Effector memory CD4-positive, alpha-beta T cell (primary cell): ENCODE measurements around the gene CYB561D1.
A peak's percentile ranks its signal among the peaks of the same experiment; 100 is the strongest.

Source experiments
- DNase-seq, 3 donors: peaks; one replicate each; pipeline ENCODE4 v3.0.0-alpha.2; 2020
- H3K27ac ChIP-seq: 2 replicates; pipeline ENCODE4 v1.7.0; 2013; ENCODE audit warnings: mild to moderate bottlenecking, low read length, moderate library complexity; ENCODE audit not compliant: insufficient read depth, poor library complexity, severe bottlenecking
- H3K27me3 ChIP-seq: replicated peaks from 2 replicates; pipeline ENCODE4 v1.7.0; 2013; ENCODE audit warnings: mild to moderate bottlenecking, low read length; ENCODE audit not compliant: insufficient read depth, control insufficient read depth, poor library complexity, severe bottlenecking
- H3K36me3 ChIP-seq: 2 replicates; pipeline ENCODE4 v1.7.0; 2013; ENCODE audit warnings: mild to moderate bottlenecking, low read length, moderate library complexity; ENCODE audit not compliant: control insufficient read depth, insufficient read depth
- H3K4me1 ChIP-seq: 2 replicates; pipeline ENCODE4 v1.7.0; 2013; ENCODE audit warnings: low read length, mild to moderate bottlenecking; ENCODE audit not compliant: control insufficient read depth, insufficient read depth, poor library complexity, severe bottlenecking
- H3K4me3 ChIP-seq: 2 replicates; pipeline ENCODE4 v1.7.0; 2013; ENCODE audit warnings: low read length, low read depth, mild to moderate bottlenecking; ENCODE audit not compliant: insufficient read depth, poor library complexity, severe bottlenecking
- H3K9me3 ChIP-seq: 2 replicates; pipeline ENCODE4 v1.7.0; 2013; ENCODE audit warnings: mild to moderate bottlenecking, low read length, moderate library complexity; ENCODE audit not compliant: control insufficient read depth

CYB561D1 gene

GRCh38 chr1:109479311-109479710, 14.6 kb upstream of the CYB561D1 start:
- no peak for DNase-seq
- Histone ChIP-seq H3K9me3 (no peaks in the 10 kb centered on the region), H3K4me3 (no peak overlapping the region), H3K27me3 (peaks cover 7% of the 10 kb centered on the region), H3K27ac (no peak overlapping the region), H3K36me3 (no peaks in the 10 kb centered on the region), H3K4me1 (peaks cover 9% of the 10 kb centered on the region)

GRCh38 chr1:109479901-109480300, 14.0 kb upstream of the CYB561D1 start:
- no peaks in the 10 kb centered on the region for H3K36me3 ChIP-seq
- peaks cover 7% of the 10 kb centered on the region for H3K27me3 ChIP-seq
- peaks cover 15% of the 10 kb centered on the region for H3K4me1 ChIP-seq
- no peak for DNase-seq
- H3K4me3 ChIP-seq = no peak overlapping the region
- no peak overlapping the region for H3K27ac ChIP-seq
- no peaks in the 10 kb centered on the region for H3K9me3 ChIP-seq

- Histone ChIP-seq H3K27ac (no peak overlapping the region), H3K9me3 (no peaks in the 10 kb centered on the region), H3K27me3 (peaks cover 4% of the 10 kb centered on the region), H3K4me1 (peaks cover 17% of the 10 kb centered on the region), H3K36me3 (no peaks in the 10 kb centered on the region), H3K4me3 (no peak overlapping the region)
- DNase-seq = no peak
These were observed 12.2 kb upstream of the CYB561D1 start for GRCh38 chr1:109481646-109482045.

GRCh38 chr1:109482242-109482641, 11.7 kb upstream of the CYB561D1 start:
- Histone ChIP-seq H3K9me3 (no peaks in the 10 kb centered on the region), H3K36me3 (peaks cover 3% of the 10 kb centered on the region), H3K27me3 (peaks cover 4% of the 10 kb centered on the region), H3K4me3 (no peak overlapping the region), H3K4me1 (peaks cover 17% of the 10 kb centered on the region), H3K27ac (peak overlapping the region; percentile 62)
- no peak for DNase-seq

GRCh38 chr1:109482791-109483671, 10.9 kb upstream of the CYB561D1 start:
- Histone ChIP-seq H3K27ac (peak overlapping the region; percentile 76), H3K4me3 (peak overlapping the region; percentile 79), H3K27me3 (peaks cover 3% of the 10 kb centered on the region), H3K9me3 (no peaks in the 10 kb centered on the region), H3K36me3 (peaks cover 9% of the 10 kb centered on the region), H3K4me1 (peaks cover 17% of the 10 kb centered on the region)
- DNase-seq = peak; percentile 23 to 42 (median 40)

GRCh38 chr1:109483672-109484518, 10.0 kb upstream of the CYB561D1 start, which contains the start of gene ATXN7L2:
Gene ATXN7L2 (plus strand): TSS chr1:109483905. CDS start chr1:109483954, 49 bp downstream.
- DNase-seq = peak; percentile 89 to 91 (median 89)
- Histone ChIP-seq H3K27ac (peak within 1 kb of the TSS; percentile 88), H3K4me1 (peaks cover 17% of the 10 kb centered on the region), H3K36me3 (peaks cover 15% of the 10 kb centered on the region), H3K27me3 (no peaks in the 10 kb centered on the region), H3K9me3 (no peaks in the 10 kb centered on the region), H3K4me3 (peak within 1 kb of the TSS; percentile 84)

GRCh38 chr1:109484519-109484975, 9.3 kb upstream of the CYB561D1 start:
- H3K36me3 ChIP-seq = peaks cover 20% of the 10 kb centered on the region
- H3K27ac ChIP-seq = peak overlapping the region; percentile 88
- peak overlapping the region; percentile 84 for H3K4me3 ChIP-seq
- no peak for DNase-seq
- H3K4me1 ChIP-seq = peaks cover 17% of the 10 kb centered on the region
- no peaks in the 10 kb centered on the region for H3K9me3 ChIP-seq
- no peaks in the 10 kb centered on the region for H3K27me3 ChIP-seq

- no peaks in the 10 kb centered on the region for H3K27me3 ChIP-seq
- H3K4me1 ChIP-seq = peaks cover 17% of the 10 kb centered on the region
- no peak overlapping the region for H3K4me3 ChIP-seq
- no peak for DNase-seq
- H3K9me3 ChIP-seq = no peaks in the 10 kb centered on the region
- peaks cover 23% of the 10 kb centered on the region for H3K36me3 ChIP-seq
- no peak overlapping the region for H3K27ac ChIP-seq
These were observed 8.9 kb upstream of the CYB561D1 start for GRCh38 chr1:109485001-109485400.

GRCh38 chr1:109487261-109487660, 6.6 kb upstream of the CYB561D1 start:
- Histone ChIP-seq H3K27me3 (no peaks in the 10 kb centered on the region), H3K4me3 (no peak overlapping the region), H3K4me1 (peaks cover 17% of the 10 kb centered on the region), H3K36me3 (peaks cover 24% of the 10 kb centered on the region), H3K9me3 (no peaks in the 10 kb centered on the region), H3K27ac (no peak overlapping the region)
- DNase-seq = no peak
